GM21367 (cell line): ENCODE measurements around the gene PAK4.
"Not testable (repeated sequence)": the region's sequence is repeated elsewhere in the genome, so short reads cannot be mapped to it uniquely, and the experiment has no call there.

Source experiments
- ATAC-seq: cut with Tn5 transposase; IDR thresholded peaks from one replicate; pipeline ENCODE4 v1.9.1; 2021; ENCODE audit not compliant: unreplicated experiment

The PAK4 gene

GRCh38 chr19:39099341-39099740, 26.2 kb upstream of the PAK4 start:
- ATAC-seq: no peak

GRCh38 chr19:39100500-39101166, 25.0 kb upstream of the PAK4 start:
- no peak for ATAC-seq

DNA sequence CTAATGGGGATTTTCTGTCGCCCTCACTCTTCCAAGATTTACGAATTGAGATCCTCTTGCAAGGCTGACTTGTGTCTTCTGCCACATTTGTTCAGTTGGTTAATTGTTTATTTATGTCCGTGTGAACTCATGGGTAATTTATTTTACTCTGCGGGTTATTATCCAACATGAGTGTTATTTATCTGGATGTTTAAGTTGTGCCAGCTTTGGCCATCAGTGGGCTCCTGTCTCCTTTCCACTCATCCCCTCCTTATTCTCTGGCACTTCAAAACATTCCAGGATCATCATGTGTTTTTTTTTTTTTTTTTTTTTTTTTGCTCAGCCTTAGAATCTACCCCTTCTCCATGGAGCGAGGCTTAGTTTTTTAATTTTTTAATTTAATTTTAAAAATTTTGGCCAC, 22.4 kb upstream of the PAK4 start:
- ATAC-seq: no peak

- no peak for ATAC-seq
These were observed 21.4 kb upstream of the PAK4 start for GRCh38 chr19:39104186-39104596.

DNA sequence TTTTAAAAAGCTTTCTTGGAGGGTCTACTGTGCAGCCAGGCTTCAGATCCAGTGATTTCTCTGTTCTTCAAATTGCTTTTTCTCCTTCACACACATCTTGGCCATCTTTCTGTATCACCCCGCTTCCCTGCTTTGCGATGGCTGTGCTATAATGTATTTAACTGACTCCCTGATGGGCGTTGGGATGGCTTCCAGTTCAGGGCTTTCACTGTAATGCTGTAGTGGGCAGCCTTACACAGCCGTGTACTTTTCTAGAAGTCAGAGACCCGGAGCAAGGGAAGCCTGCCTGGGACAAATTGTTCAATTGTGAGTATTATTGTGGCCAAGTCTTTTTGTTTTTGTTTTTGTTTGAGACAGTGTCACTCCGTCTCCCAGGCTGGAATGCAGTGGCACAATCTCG, 19.4 kb upstream of the PAK4 start:
- ATAC-seq: no peak

- ATAC-seq: no peak
These were observed 15.9 kb upstream of the PAK4 start for GRCh38 chr19:39109641-39110040.

- no peak for ATAC-seq
These were observed 15.2 kb upstream of the PAK4 start for GRCh38 chr19:39110263-39110967.

GRCh38 chr19:39111593-39112199, 13.9 kb upstream of the PAK4 start:
- ATAC-seq: no peak

GRCh38 chr19:39112338-39112890, 13.2 kb upstream of the PAK4 start:
- no peak for ATAC-seq

GRCh38 chr19:39113199-39113598, 12.4 kb upstream of the PAK4 start:
- ATAC-seq: no peak

GRCh38 chr19:39115105-39115847, 10.3 kb upstream of the PAK4 start:
- no peak for ATAC-seq

DNA sequence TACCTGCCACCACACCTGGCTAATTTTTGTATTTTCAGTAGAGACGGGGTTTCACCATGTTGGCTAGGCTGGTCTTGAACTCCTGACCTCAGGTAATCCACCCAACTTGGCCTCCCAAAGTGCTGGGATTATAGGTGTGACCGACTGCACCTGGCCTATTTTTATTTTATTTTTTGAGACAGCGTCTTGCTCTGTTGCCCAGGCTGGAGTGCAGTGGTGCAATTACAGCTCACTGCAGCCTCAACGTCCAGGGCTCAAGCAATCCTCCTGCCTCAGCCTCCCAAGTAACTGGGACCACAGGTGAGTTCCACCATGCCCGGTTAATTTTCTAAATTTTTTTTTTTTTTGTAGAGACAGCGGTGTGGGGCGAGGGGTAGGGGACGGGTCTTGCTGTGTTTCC, 8.6 kb upstream of the PAK4 start:
- ATAC-seq: not testable (repeated sequence)

DNA sequence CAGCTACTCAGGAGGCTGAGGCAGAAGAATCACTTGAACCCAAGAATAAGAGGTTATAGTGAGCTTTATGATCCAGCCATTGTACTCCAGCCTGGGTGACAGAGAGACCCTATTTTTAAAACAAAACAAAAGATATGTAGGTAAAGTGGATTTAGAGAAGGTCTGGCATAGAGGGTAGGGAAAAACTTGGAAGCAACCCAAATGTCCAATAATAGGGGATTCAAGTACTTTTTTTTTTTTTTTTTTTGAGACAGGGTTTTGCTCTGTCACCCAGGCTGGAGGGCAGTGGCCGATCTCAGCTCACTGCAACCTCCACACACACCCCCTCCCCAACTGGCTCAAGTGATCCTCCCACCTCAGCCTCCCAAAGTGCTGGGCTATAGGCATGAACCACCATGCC, 5.8 kb upstream of the PAK4 start:
- no peak for ATAC-seq

- ATAC-seq: no peak
These were observed 2.5 kb upstream of the PAK4 start for GRCh38 chr19:39122934-39123731.

GRCh38 chr19:39124136-39124764, 1.3 kb upstream of the PAK4 start:
- ATAC-seq: no peak

- no peak for ATAC-seq
These were observed 410 bp upstream of the PAK4 start for GRCh38 chr19:39125199-39125553.

DNA sequence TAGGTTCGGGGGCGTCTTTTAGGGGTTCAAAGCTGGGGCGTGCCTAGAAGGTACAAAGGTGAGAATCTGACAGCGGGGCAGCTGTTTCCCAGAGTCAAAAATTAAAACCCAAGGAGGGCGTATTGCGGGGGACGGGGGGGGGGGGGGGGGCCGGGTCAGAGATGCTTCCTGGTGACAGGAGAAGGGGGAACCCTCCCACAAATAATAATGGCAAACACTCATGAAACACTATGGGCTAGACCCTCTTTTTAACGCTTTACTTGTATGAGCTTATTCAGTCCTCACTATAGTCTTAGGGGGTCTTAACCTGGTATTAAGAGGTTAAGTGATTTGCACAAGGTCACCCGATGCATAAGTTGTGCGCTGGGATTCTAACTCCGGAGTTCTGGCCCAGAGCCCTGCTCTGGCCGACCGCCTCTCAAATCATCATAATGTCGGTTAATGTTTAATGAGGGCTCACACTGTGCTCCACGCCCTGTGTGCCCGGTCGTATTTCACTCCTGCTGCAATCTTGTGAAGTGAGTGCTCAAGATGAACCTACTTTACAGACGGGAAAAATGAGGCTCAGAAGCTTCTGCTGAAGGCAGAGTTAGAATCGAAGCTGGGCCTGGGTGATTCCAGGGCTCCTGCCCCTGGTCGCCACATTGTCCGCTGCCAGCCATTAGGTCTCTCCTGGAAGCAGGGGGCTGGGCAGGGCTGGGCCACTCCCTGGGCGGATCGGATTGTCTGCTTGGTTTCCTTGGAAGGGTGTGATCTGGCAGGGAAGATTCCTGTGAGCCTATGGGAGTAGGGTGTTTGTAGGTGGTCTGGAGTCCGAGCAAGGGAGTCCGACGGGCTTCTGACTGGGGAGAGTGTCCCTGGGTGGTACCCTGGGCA, 964 bp downstream of the PAK4 start:
- no peak for ATAC-seq

GRCh38 chr19:39127812-39128515, 2.4 kb downstream of the PAK4 start:
- no peak for ATAC-seq
